Stimulated activated CD4-positive, alpha-beta T cell treated with anti-CD3 and anti-CD28 coated beads, TNF-alpha, amount 100 ng/mL, for 1 hour (primary cell): ENCODE measurements around the gene RPLP2.

Experiments
- DNase-seq, 3 donors: peaks; one replicate each; pipeline ENCODE4 v3.0.0-alpha.2; 2020; ENCODE audit warnings: low read depth in 3 of 3, low spot score in 1 of 3

The RPLP2 gene

DNA sequence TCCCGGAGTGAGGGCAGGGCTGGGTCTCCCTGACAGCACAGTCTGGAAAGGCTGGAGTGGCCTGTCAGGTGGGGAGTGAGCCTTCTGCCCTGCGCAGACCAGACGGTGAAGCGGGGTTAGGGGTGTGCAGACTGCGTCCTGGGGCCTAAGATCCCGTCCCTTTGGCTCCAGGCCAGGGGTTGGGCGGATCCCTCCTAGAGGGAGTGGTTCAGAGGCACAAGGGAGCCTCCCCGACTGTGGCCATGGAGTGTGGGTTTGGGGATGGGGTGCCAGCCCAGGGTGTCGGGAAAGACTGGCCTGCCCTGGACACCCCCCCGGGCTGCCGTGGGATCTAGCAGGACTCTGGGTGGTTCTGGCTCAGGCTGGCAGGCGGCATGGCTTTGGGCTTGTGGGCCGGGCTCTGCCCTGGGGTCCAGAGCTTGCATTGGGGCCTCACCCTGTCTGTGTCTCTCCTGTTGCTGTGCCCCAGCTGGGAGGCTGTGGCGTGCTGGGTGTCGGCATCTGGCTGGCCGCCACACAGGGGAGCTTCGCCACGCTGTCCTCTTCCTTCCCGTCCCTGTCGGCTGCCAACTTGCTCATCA lies 52.4 kb downstream of the RPLP2 start:
- no peak for DNase-seq
